PC-9 (cell line): Measurements from ENCODE around the gene TRMU. TPM values are rescaled to one million over a fixed set of nuclear protein-coding genes. Genes with fewer than 3 reads are reported as not detected.

ENCODE experiments used
- BruUV-seq: library from RNA; stranded (reverse); fragments of 400-500 nt; replicated peaks from 2 replicates; lab custom pipeline; 2021; lab: Mats Ljungman, UMichigan
- CTCF ChIA-PET: fragments of 300-600 bp; sonication (Branson Sonifier 250); formaldehyde crosslinking; loops from one replicate; lab custom pipeline; 2022; ENCODE audit warnings: antibody characterized with exemption; lab: Charles Lee
- POLR2A ChIA-PET: fragments of 300-600 bp; sonication (Branson Sonifier 250); formaldehyde crosslinking; loops from one replicate; lab custom pipeline; 2022; ENCODE audit warnings: antibody characterized with exemption; ENCODE audit not compliant: unreplicated experiment; lab: Charles Lee
- DNase-seq, 2 experiments: peaks; one replicate each; pipeline versions ENCODE4 v3.0.0 to v3.0.0-alpha.2; 2015 to 2022; ENCODE audit warnings: mixed read lengths in 1 of 2
- H2AFZ ChIP-seq: fragments of 200-600 bp; sonication (generic); 2 replicates; pipeline ENCODE4 v1.8.1; 2017; ENCODE audit warnings: antibody characterized with exemption
- H3F3A ChIP-seq: fragments of 200-600 bp; sonication (generic); 2 replicates; pipeline ENCODE4 v1.8.1; 2017; ENCODE audit warnings: antibody characterized with exemption, mild to moderate bottlenecking, low read depth; ENCODE audit not compliant: insufficient read depth
- H3K27ac ChIP-seq: fragments of 200-600 bp; sonication (generic); 2 replicates; pipeline ENCODE4 v1.6.1; 2016; ENCODE audit warnings: mixed run types
- H3K27me3 ChIP-seq: fragments of 200-600 bp; sonication (generic); 2 replicates; pipeline ENCODE4 v1.6.1; 2016; ENCODE audit warnings: low read depth, mixed run types; ENCODE audit not compliant: insufficient read depth
- H3K36me3 ChIP-seq: fragments of 200-600 bp; sonication (generic); 2 replicates; pipeline ENCODE4 v1.6.1; 2016; ENCODE audit warnings: low read depth, mixed run types
- H3K4me1 ChIP-seq: fragments of 200-600 bp; sonication (generic); replicated peaks from 2 replicates; pipeline ENCODE4 v1.6.1; 2016; ENCODE audit warnings: mixed run types; ENCODE audit not compliant: insufficient read depth
- H3K4me2 ChIP-seq: fragments of 200-600 bp; sonication (generic); 2 replicates; pipeline ENCODE4 v1.6.1; 2017; ENCODE audit warnings: mixed run types
- H3K4me3 ChIP-seq: fragments of 200-600 bp; sonication (generic); 2 replicates; pipeline ENCODE4 v1.6.1; 2016; ENCODE audit warnings: mixed run types
- H3K79me2 ChIP-seq: fragments of 200-600 bp; sonication (generic); 2 replicates; pipeline ENCODE4 v1.6.1; 2017; ENCODE audit warnings: low read depth, mixed run types
- H3K9me2 ChIP-seq: fragments of 200-600 bp; sonication (generic); 2 replicates; pipeline ENCODE4 v1.8.1; 2017; ENCODE audit warnings: mild to moderate bottlenecking; ENCODE audit not compliant: insufficient read depth
- H3K9me3 ChIP-seq: fragments of 200-600 bp; sonication (generic); 2 replicates; pipeline ENCODE4 v1.8.1; 2016; ENCODE audit warnings: low read depth; ENCODE audit not compliant: insufficient read depth
- H4K20me1 ChIP-seq: fragments of 200-600 bp; sonication (generic); 2 replicates; pipeline ENCODE4 v1.8.1; 2017; ENCODE audit not compliant: insufficient read depth
- EZH2 ChIP-seq: fragments of 200-600 bp; sonication (generic); IDR thresholded peaks from 2 replicates; pipeline ENCODE4 v1.8.0; 2017; ENCODE audit warnings: antibody characterized with exemption, low read depth
- intact Hi-C: fragments of 100-400 bp; cut with micrococcal nuclease; formaldehyde crosslinking; loops from one replicate; pipeline ENCODE4 v1.10.0; 2022; ENCODE audit not compliant: unreplicated experiment
- total RNA-seq: library from RNA; stranded (reverse); gene quantifications from 2 replicates; pipeline ENCODE4 v1.2.3, GENCODE V29; 2021
- TF ChIP-seq, protein P1 (sequence below): fragments of 200-600 bp; sonication (generic); conservative IDR thresholded peaks from 2 replicates; pipeline ENCODE4 v1.6.1; 2017; ENCODE audit warnings: mixed run types, antibody characterized with exemption, mild to moderate bottlenecking, moderate library complexity

TRMU gene
- total RNA-seq, 1 experiment from 2014 or later: 58.2 TPM

DNA sequence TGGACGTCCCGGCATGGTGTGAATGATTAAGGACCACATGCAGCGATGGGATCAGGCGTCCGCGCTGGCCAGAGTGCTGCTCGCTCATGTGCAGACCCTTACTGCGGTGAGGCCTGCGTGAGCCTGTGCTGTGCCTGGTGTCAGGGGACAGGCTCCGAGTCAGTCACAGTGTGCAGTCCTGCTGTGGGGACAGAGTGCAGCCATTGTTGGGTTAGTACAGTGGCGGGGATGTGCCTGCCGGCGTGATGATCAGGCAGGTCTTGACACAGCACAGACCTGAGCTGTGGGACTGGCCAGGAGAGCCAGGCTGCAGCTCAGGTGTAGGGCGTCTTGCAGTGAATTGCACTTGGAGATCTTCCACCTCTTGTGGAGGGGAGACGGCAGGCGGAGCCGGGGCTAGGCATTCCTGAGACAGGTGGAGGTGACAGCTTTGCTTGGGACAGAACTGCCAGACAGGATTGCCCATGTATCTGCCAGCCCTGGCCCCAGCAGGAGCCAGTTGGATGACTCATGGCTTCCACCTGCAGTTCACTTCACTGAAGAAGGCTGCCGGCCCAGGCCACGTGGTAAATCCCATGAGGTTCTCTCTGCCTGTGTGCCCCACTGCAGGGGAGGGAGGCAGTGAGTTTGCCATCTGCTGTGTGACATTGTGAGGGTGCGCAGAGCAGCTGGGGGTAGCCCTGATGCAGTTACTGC is 17.3 kb downstream of the TRMU start:
- Histone ChIP-seq H2AFZ (no peak overlapping the region), H3K9me3 (no peaks in the 10 kb centered on the region), H3K9me2 (no peaks in the 10 kb centered on the region), H3K4me3 (no peak overlapping the region), H3K4me2 (no peak overlapping the region), H3F3A (peaks cover 25% of the 10 kb centered on the region), H4K20me1 (peaks cover 18% of the 10 kb centered on the region), H3K36me3 (0 out of 2 replicates have a peak, but pooled peaks cover 9% of the 10 kb centered on the region), H3K79me2 (no peaks in the 10 kb centered on the region), H3K4me1 (0 out of 2 replicates have a peak, but pooled peaks cover 3% of the 10 kb centered on the region), H3K27ac (no peak overlapping the region), H3K27me3 (no peaks in the 10 kb centered on the region)
- intact Hi-C loops: no loop called here
- TF ChIP-seq EZH2: no peak
- TF ChIP-seq, protein P1, sequence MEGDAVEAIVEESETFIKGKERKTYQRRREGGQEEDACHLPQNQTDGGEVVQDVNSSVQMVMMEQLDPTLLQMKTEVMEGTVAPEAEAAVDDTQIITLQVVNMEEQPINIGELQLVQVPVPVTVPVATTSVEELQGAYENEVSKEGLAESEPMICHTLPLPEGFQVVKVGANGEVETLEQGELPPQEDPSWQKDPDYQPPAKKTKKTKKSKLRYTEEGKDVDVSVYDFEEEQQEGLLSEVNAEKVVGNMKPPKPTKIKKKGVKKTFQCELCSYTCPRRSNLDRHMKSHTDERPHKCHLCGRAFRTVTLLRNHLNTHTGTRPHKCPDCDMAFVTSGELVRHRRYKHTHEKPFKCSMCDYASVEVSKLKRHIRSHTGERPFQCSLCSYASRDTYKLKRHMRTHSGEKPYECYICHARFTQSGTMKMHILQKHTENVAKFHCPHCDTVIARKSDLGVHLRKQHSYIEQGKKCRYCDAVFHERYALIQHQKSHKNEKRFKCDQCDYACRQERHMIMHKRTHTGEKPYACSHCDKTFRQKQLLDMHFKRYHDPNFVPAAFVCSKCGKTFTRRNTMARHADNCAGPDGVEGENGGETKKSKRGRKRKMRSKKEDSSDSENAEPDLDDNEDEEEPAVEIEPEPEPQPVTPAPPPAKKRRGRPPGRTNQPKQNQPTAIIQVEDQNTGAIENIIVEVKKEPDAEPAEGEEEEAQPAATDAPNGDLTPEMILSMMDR: no peak
- BruUV-seq: no TSS peak
- POLR2A ChIA-PET: interaction anchor here (0.7 kb wide), 1 partner anchor 180 kb away, joined by 3 read pairs; no protein-coding TSS in a partner anchor
- DNase-seq: peak; percentile 80 to 83
- CTCF ChIA-PET: no interaction called here

GRCh38 chr22:46353483-46354105 is 18.1 kb downstream of the TRMU start:
- Histone ChIP-seq H3K27me3 (no peaks in the 10 kb centered on the region), H4K20me1 (peaks cover 18% of the 10 kb centered on the region), H3K4me1 (0 out of 2 replicates have a peak, but pooled peaks cover 3% of the 10 kb centered on the region), H3K36me3 (0 out of 2 replicates have a peak, but pooled peaks cover 6% of the 10 kb centered on the region), H3K9me2 (no peaks in the 10 kb centered on the region), H3K4me2 (no peak overlapping the region), H3K79me2 (no peaks in the 10 kb centered on the region), H2AFZ (no peak overlapping the region), H3K27ac (no peak overlapping the region), H3F3A (peaks cover 28% of the 10 kb centered on the region), H3K4me3 (no peak overlapping the region), H3K9me3 (no peaks in the 10 kb centered on the region)
- ChIA-PET POLR2A (no interaction called here), CTCF (interaction anchor here (0.6 kb wide), 1 partner anchor 162 kb away, joined by 3 read pairs; no protein-coding TSS in a partner anchor)
- no peak for DNase-seq
- intact Hi-C loops: no loop called here
- no TSS peak for BruUV-seq
- no peak for TF ChIP-seq EZH2
- TF ChIP-seq, protein P1: no peak

GRCh38 chr22:46354176-46354992 is 18.9 kb downstream of the TRMU start:
- peaks cover 25% of the 10 kb centered on the region for H3F3A ChIP-seq
- no TSS peak for BruUV-seq
- CTCF ChIA-PET: interaction anchor here (0.6 kb wide), 1 partner anchor 161 kb away, joined by 3 read pairs; no protein-coding TSS in a partner anchor
- H3K4me1 ChIP-seq: 0 out of 2 replicates have a peak, but pooled peaks cover 3% of the 10 kb centered on the region
- no peak overlapping the region for H3K4me3 ChIP-seq
- H3K36me3 ChIP-seq: 0 out of 2 replicates have a peak, but pooled peaks cover 6% of the 10 kb centered on the region
- H3K9me3 ChIP-seq: no peaks in the 10 kb centered on the region
- POLR2A ChIA-PET: no interaction called here
- no peak overlapping the region for H3K27ac ChIP-seq
- H3K4me2 ChIP-seq: no peak overlapping the region
- H3K79me2 ChIP-seq: no peaks in the 10 kb centered on the region
- no peaks in the 10 kb centered on the region for H3K9me2 ChIP-seq
- no peak overlapping the region for H2AFZ ChIP-seq
- TF ChIP-seq EZH2: no peak
- TF ChIP-seq, protein P1: no peak
- H4K20me1 ChIP-seq: peaks cover 14% of the 10 kb centered on the region
- intact Hi-C loops: no loop called here
- no peaks in the 10 kb centered on the region for H3K27me3 ChIP-seq
- no peak for DNase-seq
